GM23338 (cell line): ENCODE results near the gene SNX8. TPM values are rescaled to one million over a fixed set of nuclear protein-coding genes. Genes with fewer than 3 reads are reported as not detected.

Experiments
- ATAC-seq: fragments of 200-7000 bp; cut with Tn5 transposase; 3 replicates; pipeline ENCODE4 v1.9.1; 2020
- DNase-seq: peaks from one replicate; pipeline ENCODE4 v3.0.0-alpha.2; 2015; ENCODE audit warnings: low spot score
- H2AFZ ChIP-seq: fragments of 200-600 bp; sonication (generic); 2 replicates; pipeline ENCODE4 v1.8.0; 2016; ENCODE audit warnings: antibody characterized with exemption, mild to moderate bottlenecking, moderate library complexity
- H3F3A ChIP-seq: fragments of 200-600 bp; sonication (generic); replicated peaks from 2 replicates; pipeline ENCODE4 v1.8.0; 2017; ENCODE audit warnings: antibody characterized with exemption, mixed run types, low read depth
- H3K27ac ChIP-seq: fragments of 200-600 bp; sonication (generic); 2 replicates; pipeline ENCODE4 v1.6.1; 2016; ENCODE audit warnings: low read depth
- H3K27me3 ChIP-seq: fragments of 200-600 bp; sonication (generic); 2 replicates; pipeline ENCODE4 v1.8.0; 2016; ENCODE audit warnings: mild to moderate bottlenecking, mixed run types, moderate library complexity; ENCODE audit not compliant: insufficient read depth
- H3K36me3 ChIP-seq: fragments of 200-600 bp; sonication (generic); 2 replicates; pipeline ENCODE4 v1.8.0; 2016; ENCODE audit warnings: mild to moderate bottlenecking; ENCODE audit not compliant: insufficient read depth
- H3K4me1 ChIP-seq: fragments of 200-600 bp; sonication (generic); 2 replicates; pipeline ENCODE4 v1.8.0; 2016; ENCODE audit warnings: mild to moderate bottlenecking, moderate library complexity; ENCODE audit not compliant: insufficient read depth
- H3K4me2 ChIP-seq: fragments of 200-600 bp; sonication (generic); 2 replicates; pipeline ENCODE4 v1.7.1; 2017; ENCODE audit warnings: mixed run types
- H3K4me3 ChIP-seq: fragments of 200-600 bp; sonication (generic); 2 replicates; pipeline ENCODE4 v1.6.1; 2016; ENCODE audit warnings: mixed run types
- H3K79me2 ChIP-seq: fragments of 200-600 bp; sonication (generic); replicated peaks from 2 replicates; pipeline ENCODE4 v1.8.0; 2017; ENCODE audit warnings: mild to moderate bottlenecking; ENCODE audit not compliant: insufficient read depth
- H3K9me2 ChIP-seq: fragments of 200-600 bp; sonication (generic); 2 replicates; pipeline ENCODE4 v1.8.0; 2017; ENCODE audit not compliant: insufficient read depth
- H4K20me1 ChIP-seq: fragments of 200-600 bp; sonication (generic); replicated peaks from 2 replicates; pipeline ENCODE4 v1.8.0; 2017; ENCODE audit warnings: mild to moderate bottlenecking; ENCODE audit not compliant: insufficient read depth
- H3K27ac Mint-ChIP-seq: 2 replicates; pipeline ENCODE4 v1.8.0; 2020; ENCODE audit warnings: inconsistent platforms, mild to moderate bottlenecking, moderate library complexity, mixed read lengths
- H3K27me3 Mint-ChIP-seq: 3 replicates; pipeline ENCODE4 v1.8.0; 2022; ENCODE audit warnings: low read depth, mild to moderate bottlenecking, moderate library complexity, mixed read lengths, inconsistent platforms; ENCODE audit not compliant: insufficient read depth, poor library complexity
- H3K36me3 Mint-ChIP-seq: 3 replicates; pipeline ENCODE4 v1.8.0; 2021; ENCODE audit warnings: low read depth, mild to moderate bottlenecking, inconsistent platforms, moderate library complexity, mixed read lengths
- H3K4me1 Mint-ChIP-seq: 3 replicates; pipeline ENCODE4 v1.8.0; 2020; ENCODE audit warnings: mild to moderate bottlenecking, inconsistent platforms, mixed read lengths
- H3K4me3 Mint-ChIP-seq: 3 replicates; pipeline ENCODE4 v1.8.0; 2021; ENCODE audit warnings: moderate library complexity, mild to moderate bottlenecking, inconsistent platforms, mixed read lengths
- H3K9me3 Mint-ChIP-seq: 3 replicates; pipeline ENCODE4 v1.8.0; 2020; ENCODE audit warnings: moderate library complexity, mild to moderate bottlenecking, inconsistent platforms, mixed read lengths
- CREB1 ChIP-seq: fragments of 250-450 bp; sonication (Bioruptor Pico); IDR thresholded peaks from 2 replicates; pipeline ENCODE4 v1.5.0; 2020; ENCODE audit warnings: low read depth, mild to moderate bottlenecking, moderate library complexity
- ETS1 ChIP-seq: IDR thresholded peaks from 2 replicates; pipeline ENCODE4 v1.6.1; 2016; ENCODE audit warnings: antibody characterized with exemption
- NANOG ChIP-seq: IDR thresholded peaks from 2 replicates; pipeline ENCODE4 v1.6.1; 2016; ENCODE audit warnings: antibody characterized with exemption, borderline replicate concordance
- REST ChIP-seq: IDR thresholded peaks from one replicate; pipeline ENCODE4 v1.6.1; 2018; ENCODE audit warnings: antibody characterized with exemption; ENCODE audit not compliant: unreplicated experiment
- STAT1 ChIP-seq: IDR thresholded peaks from one replicate; pipeline ENCODE4 v1.6.1; 2016; ENCODE audit warnings: antibody characterized with exemption; ENCODE audit not compliant: unreplicated experiment
- ZNF114 ChIP-seq: fragments of 250-450 bp; sonication (Bioruptor Pico); IDR thresholded peaks from 2 replicates; pipeline ENCODE4 v1.5.0; 2020; ENCODE audit warnings: mild to moderate bottlenecking, moderate library complexity
- ZNF331 ChIP-seq: fragments of 250-450 bp; sonication (Bioruptor Pico); IDR thresholded peaks from 2 replicates; pipeline ENCODE4 v1.5.0; 2020; ENCODE audit warnings: low read depth, mild to moderate bottlenecking, moderate library complexity
- polyA plus RNA-seq: library from polyadenylated mRNA; unstranded; fragments of >200 nt; fragmentation: Nextera tagmentation; extraction: Ambion mirVana; gene quantifications from 2 replicates; pipeline ENCODE4 v1.2.1, GENCODE V29; 2016
- total RNA-seq: library from RNA; depleted of rRNA; stranded (reverse); fragments of >200 nt; shearing (Covaris generic); gene quantifications from 2 replicates; pipeline ENCODE4 v1.2.3, GENCODE V29; 2014

The SNX8 gene
- total and polyA plus RNA-seq, 2 experiments from 2014 or later, result 44.3 to 50.9 TPM

GRCh38 chr7:2280424-2280823 is 33.8 kb downstream of the SNX8 start (continued):
- TF ChIP-seq REST, result no peak

- no peaks in the 10 kb centered on the region; the same call in 1 of the 2 replicates for H4K20me1 ChIP-seq
- DNase-seq, result no peak
- H3K79me2 ChIP-seq, result peaks cover 31% of the 10 kb centered on the region
- Mint-ChIP-seq H3K4me1 (peaks cover 12% of the 10 kb centered on the region; the same call in 2 of the 3 replicates), H3K27ac (peak overlapping the region; percentile 70; the same call in 1 of the 2 replicates), H3K4me3 (no peak overlapping the region), H3K9me3 (no peaks in the 10 kb centered on the region), H3K36me3 (no peaks in the 10 kb centered on the region), H3K27me3 (peaks cover 8% of the 10 kb centered on the region)
- ATAC-seq, result no peak
- no peaks in the 10 kb centered on the region for H3K9me2 ChIP-seq
- H3K4me1 ChIP-seq, result no peaks in the 10 kb centered on the region; the same call in 1 of the 2 replicates
- TF ChIP-seq STAT1 (no peak), ZNF331 (no peak), ETS1 (no peak), CREB1 (CRISPR knock-in tag) (no peak), ZNF114 (no peak), NANOG (no peak), REST (no peak)
- no peaks in the 10 kb centered on the region for H3K36me3 ChIP-seq
- H2AFZ ChIP-seq, result no peak overlapping the region
- no peaks in the 10 kb centered on the region for H3F3A ChIP-seq
- H3K4me3 ChIP-seq, result no peak overlapping the region
- no peak overlapping the region for H3K4me2 ChIP-seq
- no peak overlapping the region for H3K27ac ChIP-seq
- no peaks in the 10 kb centered on the region for H3K27me3 ChIP-seq
These were observed 34.3 kb downstream of the SNX8 start for GRCh38 chr7:2279896-2280295.
